ENCODE results near the gene CNPPD1.
A peak's percentile ranks its signal among the peaks of the same experiment; 100 is the strongest.

The CNPPD1 gene

GRCh38 chr2:219179601-219180465 lies 3.1 kb upstream of the CNPPD1 start:
- DNase-seq (ENCODE audit: low spot score), result no peak

- DNase-seq (ENCODE audit: low spot score), result peak; percentile 42
Measured at GRCh38 chr2:219178377-219179175, 1.9 kb upstream of the CNPPD1 start.

- peak; percentile 87 for DNase-seq (ENCODE audit: low spot score)
Measured at GRCh38 chr2:219177552-219178376, 1.0 kb upstream of the CNPPD1 start, which contains the start of gene RETREG2. RETREG2 (plus strand) TSS chr2:219178275; CDS start chr2:219178353, 78 bp downstream.

GRCh38 chr2:219175928-219176817 lies 552 bp downstream of the CNPPD1 start:
- DNase-seq (ENCODE audit: low spot score), result peak; percentile 61

- DNase-seq (ENCODE audit: low spot score), result no peak
Measured at GRCh38 chr2:219175486-219175885, 1.2 kb downstream of the CNPPD1 start.

- no peak for DNase-seq (ENCODE audit: low spot score)
Measured at GRCh38 chr2:219174801-219175200, 1.9 kb downstream of the CNPPD1 start.

- no peak for DNase-seq (ENCODE audit: low spot score)
Measured at GRCh38 chr2:219174146-219174545, 2.6 kb downstream of the CNPPD1 start.

- no peak for DNase-seq (ENCODE audit: low spot score)
Measured at GRCh38 chr2:219173176-219173575, 3.5 kb downstream of the CNPPD1 start.

GRCh38 chr2:219172231-219173154 lies 4.2 kb downstream of the CNPPD1 start:
- no peak for DNase-seq (ENCODE audit: low spot score)

GRCh38 chr2:219171231-219171651 lies 5.5 kb downstream of the CNPPD1 start:
- peak; percentile 55 for DNase-seq (ENCODE audit: low spot score)

GRCh38 chr2:219169930-219170654 lies 6.6 kb downstream of the CNPPD1 start, which contains the start of gene SLC23A3:
SLC23A3 (minus strand) TSS chr2:219170029; CDS start chr2:219169984, 45 bp downstream.
- DNase-seq (ENCODE audit: low spot score), result no peak

- no peak for DNase-seq (ENCODE audit: low spot score)
Measured at GRCh38 chr2:219168932-219169331, 7.8 kb downstream of the CNPPD1 start.

- DNase-seq (ENCODE audit: low spot score), result no peak
Measured at GRCh38 chr2:219168526-219168925, 8.2 kb downstream of the CNPPD1 start.

GRCh38 chr2:219167997-219168396 lies 8.7 kb downstream of the CNPPD1 start:
- DNase-seq (ENCODE audit: low spot score), result no peak

GRCh38 chr2:219165058-219165911 lies 11.4 kb downstream of the CNPPD1 start:
- no peak for DNase-seq (ENCODE audit: low spot score)

GRCh38 chr2:219163156-219163555 lies 13.6 kb downstream of the CNPPD1 start:
- no peak for DNase-seq (ENCODE audit: low spot score)

- no peak for DNase-seq (ENCODE audit: low spot score)
Measured at GRCh38 chr2:219161097-219161496, 15.6 kb downstream of the CNPPD1 start.
